ENCODE data around the gene PPP2R2C. TPM values are rescaled to one million over a fixed set of nuclear protein-coding genes. Genes with fewer than 3 reads are reported as not detected.

The PPP2R2C gene
- total RNA-seq, 1 experiment from 2014 or later: 8.1 TPM

DNA sequence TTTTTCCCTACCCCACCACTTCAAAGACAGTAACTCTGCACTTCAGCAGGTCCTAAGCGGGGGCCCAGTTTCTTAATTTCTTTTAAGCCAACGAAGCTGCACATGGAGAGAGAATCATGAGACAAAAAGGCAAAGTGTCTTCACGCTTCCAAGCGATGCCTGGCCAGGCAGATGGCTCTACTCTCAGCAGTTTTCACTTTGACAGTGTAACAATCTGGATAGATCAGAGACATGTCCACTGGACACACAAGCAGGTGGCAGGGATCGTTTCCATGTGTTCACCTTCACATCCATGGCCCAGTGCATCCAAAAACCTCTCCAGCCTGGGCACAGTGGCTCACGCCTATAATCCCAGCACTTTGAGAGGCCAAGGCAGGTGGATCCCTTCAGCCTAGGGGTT, 27.8 kb downstream of the PPP2R2C start:
- H3K14ac ChIP-seq (ENCODE audit: insufficient read depth, low read length): no peak overlapping the region
- peaks cover 10 to 23% of the 10 kb centered on the region in 2 experiments for H3K4me1 Mint-ChIP-seq
- no peak overlapping the region for H3T11ph ChIP-seq (ENCODE audit: low read length)
- no peaks in the 10 kb centered on the region; a peak in 1 of 5 replicates for H3K9me3 Mint-ChIP-seq
- no peak overlapping the region for H3K18ac ChIP-seq (ENCODE audit: insufficient read length, low read depth, low read length)
- no peaks in the 10 kb centered on the region for H3K27me3 ChIP-seq (ENCODE audit: insufficient read depth, low read length)
- no peak overlapping the region for H2BK20ac ChIP-seq (ENCODE audit: low read depth, low read length, poor library complexity, severe bottlenecking)
- WGBS (ENCODE audit: extremely low coverage, insufficient read length, low lambda C conversion rate): no CpG with 5 or more reads among the region's 6 CpGs
- no peaks in the 10 kb centered on the region for H3K4me1 ChIP-seq (ENCODE audit: insufficient read depth, low read length)
- no peak overlapping the region for H4K91ac ChIP-seq (ENCODE audit: insufficient read length, low read depth, low read length)
- H4K8ac ChIP-seq (replicated peaks; ENCODE audit: insufficient read length, low read depth, low read length): no peak overlapping the region
- no peak overlapping the region for H3K23ac ChIP-seq (ENCODE audit: insufficient read length, low read depth, low read length)
- H3K79me1 ChIP-seq (ENCODE audit: insufficient read depth, low read depth, low read length, poor library complexity, severe bottlenecking): no peaks in the 10 kb centered on the region
- no peak for DNase-seq
- H2AFZ ChIP-seq (ENCODE audit: low read length): no peak overlapping the region
- H4K5ac ChIP-seq (ENCODE audit: insufficient read length, low read depth, low read length): no peak overlapping the region
- H3K23me2 ChIP-seq (ENCODE audit: insufficient read length, low read depth, low read length, poor library complexity, severe bottlenecking): peaks cover 3% of the 10 kb centered on the region
- no peak overlapping the region for H3K4ac ChIP-seq (ENCODE audit: low read depth, low read length)
- no peaks in the 10 kb centered on the region for H3K36me3 Mint-ChIP-seq (ENCODE audit: insufficient read depth in 1 of 3, low read depth in 3 of 3)
- TF ChIP-seq, protein P1, sequence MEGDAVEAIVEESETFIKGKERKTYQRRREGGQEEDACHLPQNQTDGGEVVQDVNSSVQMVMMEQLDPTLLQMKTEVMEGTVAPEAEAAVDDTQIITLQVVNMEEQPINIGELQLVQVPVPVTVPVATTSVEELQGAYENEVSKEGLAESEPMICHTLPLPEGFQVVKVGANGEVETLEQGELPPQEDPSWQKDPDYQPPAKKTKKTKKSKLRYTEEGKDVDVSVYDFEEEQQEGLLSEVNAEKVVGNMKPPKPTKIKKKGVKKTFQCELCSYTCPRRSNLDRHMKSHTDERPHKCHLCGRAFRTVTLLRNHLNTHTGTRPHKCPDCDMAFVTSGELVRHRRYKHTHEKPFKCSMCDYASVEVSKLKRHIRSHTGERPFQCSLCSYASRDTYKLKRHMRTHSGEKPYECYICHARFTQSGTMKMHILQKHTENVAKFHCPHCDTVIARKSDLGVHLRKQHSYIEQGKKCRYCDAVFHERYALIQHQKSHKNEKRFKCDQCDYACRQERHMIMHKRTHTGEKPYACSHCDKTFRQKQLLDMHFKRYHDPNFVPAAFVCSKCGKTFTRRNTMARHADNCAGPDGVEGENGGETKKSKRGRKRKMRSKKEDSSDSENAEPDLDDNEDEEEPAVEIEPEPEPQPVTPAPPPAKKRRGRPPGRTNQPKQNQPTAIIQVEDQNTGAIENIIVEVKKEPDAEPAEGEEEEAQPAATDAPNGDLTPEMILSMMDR (conservative IDR thresholded peaks at IDR 0.05): no peak
- no peak overlapping the region for H2BK15ac ChIP-seq (ENCODE audit: low read depth, low read length)
- no peak overlapping the region for H3K9ac ChIP-seq (ENCODE audit: extremely low read depth, insufficient read length, low read length)
- H3K27ac Mint-ChIP-seq: no peak overlapping the region
- no peaks in the 10 kb centered on the region for H4K20me1 ChIP-seq (ENCODE audit: control insufficient read depth, insufficient read depth, insufficient read length)
- no peak overlapping the region for H2BK5ac ChIP-seq (ENCODE audit: insufficient read length, low read length)
- no peak overlapping the region for H2AK5ac ChIP-seq (ENCODE audit: insufficient read length, low read length)
- H3K4me3 Mint-ChIP-seq: no peak overlapping the region
- no peak overlapping the region for H3K4me2 ChIP-seq (ENCODE audit: insufficient read depth, insufficient read length, low read length)
- no peak overlapping the region for H3K27ac ChIP-seq (ENCODE audit: insufficient read length, low read depth, low read length)
- no peaks in the 10 kb centered on the region for H3K79me2 ChIP-seq (ENCODE audit: insufficient read depth, low read length)
- no peak overlapping the region for H3K56ac ChIP-seq (ENCODE audit: insufficient read length, low read depth, low read length)
- H2BK12ac ChIP-seq (ENCODE audit: insufficient read length, low read depth, low read length): no peak overlapping the region
- H3K9me3 ChIP-seq (ENCODE audit: control insufficient read depth, low read depth, low read length): no peaks in the 10 kb centered on the region
- H2BK120ac ChIP-seq (ENCODE audit: low read depth, low read length, poor library complexity, severe bottlenecking): no peak overlapping the region
- H3K27me3 Mint-ChIP-seq (ENCODE audit: low read depth): peaks cover 9% of the 10 kb centered on the region

Data from H9 (cell line).